ENCODE results near the gene SMC6. TPM values are rescaled to one million over a fixed set of nuclear protein-coding genes. Genes with fewer than 3 reads are reported as not detected.

Gene SMC6
- total RNA-seq, 1 donor from 2014 or later: 30.0 TPM

DNA sequence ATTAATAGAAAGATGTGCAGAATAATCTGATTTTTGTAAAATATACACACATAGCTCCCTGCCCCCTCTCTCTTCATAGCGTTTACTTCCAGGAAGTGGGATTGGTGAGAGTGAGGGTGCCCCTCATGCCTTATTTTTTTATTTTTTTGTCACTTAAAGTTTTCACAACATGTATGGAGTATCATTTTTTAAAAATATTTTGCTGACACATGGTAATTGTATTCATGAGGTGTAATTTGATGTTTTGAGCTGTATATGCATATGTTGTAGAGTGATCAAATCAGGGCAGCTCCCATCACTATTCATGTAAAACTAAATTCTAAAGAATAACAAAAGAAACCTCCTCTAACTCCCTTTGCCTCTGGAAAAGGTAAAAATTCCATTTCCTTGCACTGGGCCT lies 138.5 kb downstream of the SMC6 start:
- DNase-seq: no peak

DNA sequence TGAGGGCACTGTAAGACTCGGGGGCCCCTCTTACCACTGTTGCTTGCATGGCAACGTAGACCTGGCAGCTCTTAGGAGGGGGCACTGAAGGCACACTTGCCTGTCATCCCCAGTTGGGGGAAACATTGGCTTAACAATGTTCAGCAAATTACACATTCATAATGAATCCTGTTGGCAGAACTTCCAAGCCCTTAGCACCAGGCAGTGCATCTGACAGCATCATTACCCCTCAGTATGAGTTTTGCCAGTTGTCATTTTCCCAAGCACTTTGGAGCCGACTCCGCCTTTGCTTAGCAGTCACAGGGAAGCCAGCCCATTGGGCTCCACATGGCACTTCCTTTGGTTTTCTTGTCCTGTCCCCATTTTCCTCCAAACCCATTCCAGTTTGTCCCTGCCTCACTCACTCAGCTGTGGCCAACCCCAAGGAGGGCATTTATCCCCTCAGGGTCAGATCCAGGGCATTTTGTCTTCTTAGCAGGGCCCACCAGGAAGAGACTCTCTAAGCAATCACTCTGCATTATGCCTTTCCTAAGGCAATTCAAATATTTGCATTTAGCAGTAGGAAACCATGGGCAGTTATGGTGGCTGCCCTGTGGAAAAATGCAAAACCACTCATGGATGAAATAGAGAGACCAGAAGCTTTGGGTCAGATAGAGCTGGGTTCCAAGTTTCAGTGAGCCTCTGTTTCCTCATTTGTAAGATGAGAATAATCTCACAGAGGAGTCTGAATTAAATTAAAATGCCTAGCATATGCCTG lies 139.3 kb downstream of the SMC6 start:
- DNase-seq: no peak

Other genes starting within 250 kb of the SMC6 start
- gene RAD51AP2, start 235.4 kb downstream of the SMC6 start, total RNA-seq: not detected in 2 replicates
- gene VSNL1, start 213.1 kb downstream of the SMC6 start, total RNA-seq: 0.14 TPM in 1 of 2 replicates, not detected in the other
- gene GEN1, start 328 bp upstream of the SMC6 start, total RNA-seq: 7.3 and 20.9 TPM in 2 replicates
- not detected in 2 replicates for gene MSGN1, start 62.6 kb upstream of the SMC6 start, total RNA-seq
- 1.3 and 1.5 TPM in 2 replicates for gene KCNS3, start 124.9 kb upstream of the SMC6 start, total RNA-seq

Data from dermis blood vessel endothelial cell (primary cell).